PFSK-1 (cell line): ENCODE data around the gene MICU1.

Experiments used
- FOXP2 ChIP-seq: optimal IDR thresholded peaks from 2 replicates; pipeline ENCODE3; 2011; ENCODE audit warnings: borderline replicate concordance, control low read depth, inconsistent platforms; ENCODE audit not compliant: insufficient read depth; ENCODE audit errors: extremely low read length, extremely low read depth
- POLR2AphosphoS5 ChIP-seq: IDR thresholded peaks from 2 replicates; pipeline ENCODE4 v1.6.1; 2012; ENCODE audit warnings: low read depth, mild to moderate bottlenecking, control low read depth, low read length, moderate library complexity
- REST ChIP-seq, 2 experiments: IDR thresholded peaks; 2 replicates each; pipeline versions ENCODE4 v1.6.1 to v1.8.0; 2011 to 2012; ENCODE audit warnings: low read depth in 2 of 2, low read length in 2 of 2, control low read depth in 1 of 2, inconsistent platforms in 1 of 2, mild to moderate bottlenecking in 1 of 2, moderate library complexity in 1 of 2; ENCODE audit not compliant: insufficient read depth in 1 of 2
- SIN3A ChIP-seq: IDR thresholded peaks from 2 replicates; pipeline ENCODE4 v1.6.1; 2012; ENCODE audit warnings: mild to moderate bottlenecking, low read length, moderate library complexity, borderline replicate concordance; ENCODE audit not compliant: insufficient read depth
- TAF1 ChIP-seq: IDR thresholded peaks from 2 replicates; pipeline ENCODE4 v1.6.1; 2012; ENCODE audit warnings: low read length, control low read depth, borderline replicate concordance; ENCODE audit not compliant: insufficient read depth

MICU1 gene

GRCh38 chr10:72321248-72322029 lies 304.4 kb downstream of the MICU1 start:
- TF ChIP-seq REST (IDR thresholded peaks at IDR 0.05; ENCODE audit: insufficient read depth in 1 of 2, low read depth in 2 of 2, low read length in 2 of 2): no peak
- TF ChIP-seq FOXP2: no peak
- TF ChIP-seq SIN3A: no peak
- TF ChIP-seq TAF1: no peak
- TF ChIP-seq POLR2AphosphoS5: no peak

- TF ChIP-seq SIN3A (no peak), TAF1 (0 out of 2 replicates have a peak, but pooled peaks have one; percentile 23), POLR2AphosphoS5 (peak; percentile 51; the same call in 1 of the 2 replicates), FOXP2 (no peak)
Measured at GRCh38 chr10:72320676-72321247, 305.1 kb downstream of the MICU1 start.

- TF ChIP-seq POLR2AphosphoS5 (no peak), REST (IDR thresholded peaks at IDR 0.05; ENCODE audit: insufficient read depth in 1 of 2, low read depth in 2 of 2, low read length in 2 of 2) (no peak), FOXP2 (no peak), TAF1 (no peak), SIN3A (no peak)
Measured at GRCh38 chr10:72319416-72320254, 306.2 kb downstream of the MICU1 start.

GRCh38 chr10:72318418-72319262 lies 307.2 kb downstream of the MICU1 start:
- TF ChIP-seq REST (IDR thresholded peaks at IDR 0.05; ENCODE audit: insufficient read depth in 1 of 2, low read depth in 2 of 2, low read length in 2 of 2): no peak
